HCT116 (cell line): ENCODE measurements around the gene BEX3. TPM values are rescaled to one million over a fixed set of nuclear protein-coding genes. Genes with fewer than 3 reads are reported as not detected.

Source experiments
- ATAC-seq: fragments of 200-7000 bp; cut with Tn5 transposase; 2 replicates; pipeline ENCODE4 v1.9.1; 2020; ENCODE audit warnings: mild to moderate bottlenecking, moderate library complexity
- BruUV-seq: library from RNA; stranded (reverse); fragments of 400-500 nt; replicated peaks from 2 replicates; lab custom pipeline; 2021; lab: Mats Ljungman, UMichigan
- CTCF ChIA-PET: fragments of 300-600 bp; sonication (Branson Sonifier 250); formaldehyde crosslinking; loops from one replicate; lab custom pipeline; 2021; ENCODE audit warnings: antibody characterized with exemption; lab: Charles Lee
- POLR2A ChIA-PET: fragments of 300-600, 350-600 bp; sonication (Branson Sonifier 250); formaldehyde crosslinking; loops from one replicate; lab custom pipeline; 2021; ENCODE audit warnings: antibody characterized with exemption; lab: Charles Lee
- RAD21 ChIA-PET, 2 experiments: fragments of 300-600 bp; sonication (Branson Sonifier 250); formaldehyde crosslinking; loops; one replicate each; lab custom pipeline; 2023; ENCODE audit warnings: low total read pairs in 2 of 2; ENCODE audit not compliant: uncharacterized antibody in 2 of 2, unreplicated experiment in 2 of 2, low non-redundant PET in 1 of 2; lab: Charles Lee
- DNase-seq: peaks from one replicate; pipeline ENCODE4 v3.0.0-alpha.2; 2010; ENCODE audit warnings: low read depth, low spot score
- H2AFZ ChIP-seq: fragments of 200-600 bp; shearing (Covaris generic), sonication (generic); 2 replicates; pipeline ENCODE4 v1.6.1; 2017; ENCODE audit warnings: low read depth, mixed run types, mixed read lengths, antibody characterized with exemption, low read length; ENCODE audit not compliant: poor library complexity, severe bottlenecking
- H3K27ac ChIP-seq: 2 replicates; pipeline ENCODE4 v1.5.1; 2012; ENCODE audit warnings: low read depth, low read length
- H3K27me3 ChIP-seq: fragments of 200-600 bp; sonication (generic); 2 replicates; pipeline ENCODE4 v1.6.1; 2016; ENCODE audit warnings: mixed run types, low read length, mixed read lengths; ENCODE audit not compliant: insufficient read depth
- H3K36me3 ChIP-seq, 2 experiments: fragments of 200-500 bp in 1 of 2; fragments of 200-600 bp in 1 of 2; sonication (Bioruptor generic) in 1 of 2; sonication (generic) in 1 of 2; 2 replicates each; pipeline versions ENCODE4 v1.5.1 to v1.6.1; 2014 to 2016; ENCODE audit warnings: low read length in 2 of 2, inconsistent platforms in 1 of 2, mixed read lengths in 1 of 2, mixed run types in 1 of 2; ENCODE audit not compliant: insufficient read depth in 2 of 2, control insufficient read depth in 1 of 2
- H3K4me1 ChIP-seq, 2 experiments: fragments of 200-600 bp in 1 of 2; sonication (generic) in 1 of 2; 2 replicates each; pipeline versions ENCODE4 v1.5.1 to v1.6.1; 2012 to 2017; ENCODE audit warnings: low read length in 2 of 2, inconsistent platforms in 1 of 2, mild to moderate bottlenecking in 1 of 2, mixed read lengths in 1 of 2, mixed run types in 1 of 2, moderate library complexity in 1 of 2; ENCODE audit not compliant: insufficient read depth in 2 of 2, control insufficient read depth in 1 of 2
- H3K4me2 ChIP-seq: fragments of 200-600 bp; sonication (generic); 2 replicates; pipeline ENCODE4 v1.6.1; 2017; ENCODE audit warnings: mixed run types, low read length, mixed read lengths
- H3K4me3 ChIP-seq, 2 experiments: fragments of 200-600 bp in 1 of 2; sonication (generic) in 1 of 2; replicated peaks in 1 of 2; 2 replicates each; pipeline ENCODE4 v1.5.1; 2011 to 2016; ENCODE audit warnings: low read length in 2 of 2, control low read depth in 1 of 2, low read depth in 1 of 2, mild to moderate bottlenecking in 1 of 2, mixed read lengths in 1 of 2, mixed run types in 1 of 2
- H3K79me2 ChIP-seq: fragments of 200-600 bp; sonication (generic); 2 replicates; pipeline ENCODE4 v1.6.1; 2017; ENCODE audit warnings: mild to moderate bottlenecking, mixed run types, low read length, moderate library complexity, mixed read lengths; ENCODE audit not compliant: insufficient read depth
- H3K9ac ChIP-seq: fragments of 200-600 bp; sonication (generic); 2 replicates; pipeline ENCODE4 v1.6.1; 2016; ENCODE audit warnings: low read length, mixed read lengths
- H3K9me2 ChIP-seq: fragments of 200-600 bp; sonication (generic), shearing (Covaris generic); 2 replicates; pipeline ENCODE4 v1.6.1; 2017; ENCODE audit warnings: mixed run types, mild to moderate bottlenecking, moderate library complexity; ENCODE audit not compliant: insufficient read depth
- H3K9me3 ChIP-seq, 2 experiments: fragments of 200-500 bp in 1 of 2; fragments of 200-600 bp in 1 of 2; sonication (Bioruptor generic) in 1 of 2; sonication (generic) in 1 of 2; 2 replicates each; pipeline ENCODE4 v1.6.1; 2014 to 2017; ENCODE audit warnings: low read length in 2 of 2, mixed read lengths in 2 of 2, inconsistent platforms in 1 of 2, low read depth in 1 of 2, mild to moderate bottlenecking in 1 of 2, mixed run types in 1 of 2, moderate library complexity in 1 of 2; ENCODE audit not compliant: control insufficient read depth in 1 of 2, insufficient read depth in 1 of 2
- H4K20me1 ChIP-seq: fragments of 200-600 bp; sonication (generic), shearing (Covaris generic); 2 replicates; pipeline ENCODE4 v1.6.1; 2017; ENCODE audit warnings: mixed run types, mild to moderate bottlenecking, moderate library complexity; ENCODE audit not compliant: insufficient read depth
- FOSL1 ChIP-seq: IDR thresholded peaks from 2 replicates; pipeline ENCODE4 v1.6.1; 2012; ENCODE audit warnings: low read depth
- POLR2A ChIP-seq: IDR thresholded peaks from 2 replicates; pipeline ENCODE4 v1.7.0; 2011; ENCODE audit warnings: borderline replicate concordance; ENCODE audit not compliant: insufficient read depth, insufficient read length; ENCODE audit errors: extremely low read depth
- POLR2AphosphoS5 ChIP-seq: IDR thresholded peaks from 2 replicates; pipeline ENCODE4 v1.6.1; 2011; ENCODE audit warnings: mild to moderate bottlenecking, low read depth, low read length, moderate library complexity
- REST ChIP-seq: IDR thresholded peaks from 2 replicates; pipeline ENCODE4 v1.6.1; 2012; ENCODE audit warnings: low read depth
- TCF7L2 ChIP-seq: IDR thresholded peaks from 2 replicates; pipeline ENCODE4 v1.7.0; 2011; ENCODE audit warnings: borderline replicate concordance, inconsistent platforms; ENCODE audit not compliant: insufficient read depth, insufficient read length; ENCODE audit errors: extremely low read depth
- ZFX ChIP-seq: fragments of 450-650 bp; IDR thresholded peaks from 2 replicates; pipeline ENCODE4 v1.6.1; 2017
- ZNF274 ChIP-seq: fragments of 200-500 bp; sonication (Bioruptor generic); IDR thresholded peaks from 2 replicates; pipeline ENCODE4 v1.6.1; 2014; ENCODE audit warnings: mild to moderate bottlenecking, low read depth, low read length, inconsistent platforms
- intact Hi-C: fragments of 100-400 bp; cut with micrococcal nuclease; formaldehyde crosslinking; loops from 2 replicates; pipeline ENCODE4 v1.10.0; 2022
- total RNA-seq: library from RNA; stranded (reverse); gene quantifications from one replicate; pipeline ENCODE4 v1.2.1, GENCODE V29; 2021; ENCODE audit not compliant: unreplicated experiment

The BEX3 gene
- total RNA-seq, 1 experiment from 2014 or later = 86.2 TPM

GRCh38 chrX:103356130-103356798 lies 20.1 kb upstream of the BEX3 start, which contains the start of gene TCEAL9:
TCEAL9 (plus strand) TSS chrX:103356506; CDS start chrX:103357685, 1,179 bp downstream.
- Histone ChIP-seq H3K27me3 (no peaks in the 10 kb centered on the region), H3K36me3 (no peaks in the 10 kb centered on the region; a peak in 1 of 4 replicates), H3K9me3 (no peaks in the 10 kb centered on the region), H3K79me2 (0 out of 2 replicates have a peak, but pooled peaks cover 9% of the 10 kb centered on the region), H3K4me2 (peak within 1 kb of the TSS; percentile 81), H4K20me1 (no peaks in the 10 kb centered on the region), H3K27ac (peak within 1 kb of the TSS; percentile 64), H3K9ac (peak within 1 kb of the TSS; percentile 84), H3K9me2 (no peaks in the 10 kb centered on the region), H2AFZ (no peak within 1 kb of the TSS), H3K4me1 (peaks cover 3 to 7% of the 10 kb centered on the region in 2 experiments; a peak in 3 of 4 replicates), H3K4me3 (peak within 1 kb of the TSS; percentile 65 to 77)
- ChIA-PET CTCF (no interaction called here), POLR2A (interaction anchor here (1.3 kb wide), 1 partner anchor 20 kb away, joined by 3 read pairs; the partner anchor contains the start of gene BEX3), RAD21 (no interaction called here)
- peak; percentile 92 for ATAC-seq
- no peak for TF ChIP-seq ZNF274
- TF ChIP-seq POLR2A = peak; percentile 69
- peak; percentile 86 for TF ChIP-seq POLR2AphosphoS5
- intact Hi-C loops = no loop called here
- DNase-seq = peak; percentile 29
- TSS peak; percentile 45 for BruUV-seq

GRCh38 chrX:103356858-103357257 lies 19.5 kb upstream of the BEX3 start:
- intact Hi-C loops = no loop called here

More at GRCh38 chrX:103356858-103357257, 19.5 kb upstream of the BEX3 start:
- Histone ChIP-seq H3K36me3 (no peaks in the 10 kb centered on the region; a peak in 1 of 4 replicates), H3K9me2 (no peaks in the 10 kb centered on the region), H3K79me2 (0 out of 2 replicates have a peak, but pooled peaks cover 9% of the 10 kb centered on the region), H3K4me2 (peak overlapping the region; percentile 81), H4K20me1 (no peaks in the 10 kb centered on the region), H3K27ac (peak overlapping the region; percentile 64), H3K27me3 (no peaks in the 10 kb centered on the region), H3K4me1 (peaks cover 3 to 7% of the 10 kb centered on the region in 2 experiments; a peak in 3 of 4 replicates), H2AFZ (no peak overlapping the region), H3K4me3 (peak overlapping the region; percentile 65 to 77), H3K9me3 (no peaks in the 10 kb centered on the region), H3K9ac (peak overlapping the region; percentile 84)
- ChIA-PET POLR2A (no interaction called here), RAD21 (no interaction called here), CTCF (no interaction called here)
- no peak for DNase-seq
- ATAC-seq = peak; percentile 50
- BruUV-seq = TSS peak; percentile 87
- no peak for TF ChIP-seq REST
- no peak for TF ChIP-seq TCF7L2
- TF ChIP-seq FOSL1 = no peak
- no peak for TF ChIP-seq ZFX
